Thyroid gland (tissue), 4 donors: ENCODE measurements around the gene TSPAN17.

ENCODE experiments used
- CTCF ChIP-seq, 6 experiments: fragments of 200-600 bp in 3 of 6; fragments of 450-650 bp in 3 of 6; sonication (generic) in 3 of 6; IDR thresholded peaks; one replicate each; pipeline ENCODE4 v1.5.1; 2016 to 2019; ENCODE audit warnings: antibody characterized with exemption in 6 of 6, mild to moderate bottlenecking in 2 of 6, inconsistent platforms in 1 of 6, moderate library complexity in 1 of 6
- POLR2A ChIP-seq, 2 donors: fragments of 450-650 bp; IDR thresholded peaks; one replicate each; pipeline ENCODE4 v1.6.1; 2017; ENCODE audit warnings: antibody characterized with exemption in 2 of 2, mild to moderate bottlenecking in 2 of 2, moderate library complexity in 1 of 2

- no peak for TF ChIP-seq POLR2A (IDR thresholded peaks at IDR 0.05)
- no peak for TF ChIP-seq CTCF (IDR thresholded peaks at IDR 0.05)
Observed at GRCh38 chr5:176644294-176644693, 3.0 kb upstream of the TSPAN17 start.
